NCI-H1105 treated with DMSO at 0.1 percent for 48 hours (cell line): ENCODE measurements around the gene HFM1.
"Not testable (repeated sequence)": the region's sequence is repeated elsewhere in the genome, so short reads cannot be mapped to it uniquely, and the experiment has no call there.

Experiments used
- DNase-seq: peaks from one replicate; lab custom pipeline; 2025; lab: John Stamatoyannopoulos, UW

The HFM1 gene

GRCh38 chr1:91404151-91405012 is at the start of gene HFM1:
TSS of gene HFM1 (minus strand) at chr1:91404837. CDS start at chr1:91401082, 3,755 bp downstream.
- DNase-seq = peak; percentile 90

GRCh38 chr1:91454136-91454535 is 49.5 kb upstream of the HFM1 start:
- no peak for DNase-seq

- DNase-seq = no peak
Observed at GRCh38 chr1:91450260-91450659, 45.6 kb upstream of the HFM1 start.

- DNase-seq = not testable (repeated sequence)
Observed at GRCh38 chr1:91447782-91448181, 43.1 kb upstream of the HFM1 start.

GRCh38 chr1:91441980-91442379 is 37.3 kb upstream of the HFM1 start:
- DNase-seq = not testable (repeated sequence)

- DNase-seq = no peak
Observed at GRCh38 chr1:91440847-91441246, 36.2 kb upstream of the HFM1 start.

- DNase-seq = no peak
Observed at GRCh38 chr1:91439016-91439415, 34.4 kb upstream of the HFM1 start.

- DNase-seq = no peak
Observed at GRCh38 chr1:91428182-91428798, 23.7 kb upstream of the HFM1 start.

GRCh38 chr1:91427741-91428140 is 23.1 kb upstream of the HFM1 start:
- DNase-seq = no peak

- not testable (repeated sequence) for DNase-seq
Observed at GRCh38 chr1:91422523-91422922, 17.9 kb upstream of the HFM1 start.

GRCh38 chr1:91412371-91412770 is 7.7 kb upstream of the HFM1 start:
- DNase-seq = no peak

- no peak for DNase-seq
Observed at GRCh38 chr1:91406773-91407389, 2.2 kb upstream of the HFM1 start.

GRCh38 chr1:91402023-91402422 is 2.6 kb downstream of the HFM1 start:
- DNase-seq = peak; percentile 62

- no peak for DNase-seq
Observed at GRCh38 chr1:91400133-91400725, 4.4 kb downstream of the HFM1 start.

- no peak for DNase-seq
Observed at GRCh38 chr1:91398291-91398690, 6.3 kb downstream of the HFM1 start.

GRCh38 chr1:91397605-91398004 is 7.0 kb downstream of the HFM1 start:
- DNase-seq = peak; percentile 20

- DNase-seq = no peak
Observed at GRCh38 chr1:91393042-91393441, 11.6 kb downstream of the HFM1 start.

- DNase-seq = no peak
Observed at GRCh38 chr1:91386109-91386508, 18.5 kb downstream of the HFM1 start.

- no peak for DNase-seq
Observed at GRCh38 chr1:91383456-91383855, 21.2 kb downstream of the HFM1 start.

GRCh38 chr1:91381844-91382243 is 22.8 kb downstream of the HFM1 start:
- DNase-seq = no peak

GRCh38 chr1:91374086-91374485 is 30.6 kb downstream of the HFM1 start:
- no peak for DNase-seq

- DNase-seq = not testable (repeated sequence)
Observed at GRCh38 chr1:91372230-91372629, 32.4 kb downstream of the HFM1 start.

- no peak for DNase-seq
Observed at GRCh38 chr1:91349524-91349923, 55.1 kb downstream of the HFM1 start.
